Measurements from ENCODE around the gene NPAS1.

Gene NPAS1, protein sequence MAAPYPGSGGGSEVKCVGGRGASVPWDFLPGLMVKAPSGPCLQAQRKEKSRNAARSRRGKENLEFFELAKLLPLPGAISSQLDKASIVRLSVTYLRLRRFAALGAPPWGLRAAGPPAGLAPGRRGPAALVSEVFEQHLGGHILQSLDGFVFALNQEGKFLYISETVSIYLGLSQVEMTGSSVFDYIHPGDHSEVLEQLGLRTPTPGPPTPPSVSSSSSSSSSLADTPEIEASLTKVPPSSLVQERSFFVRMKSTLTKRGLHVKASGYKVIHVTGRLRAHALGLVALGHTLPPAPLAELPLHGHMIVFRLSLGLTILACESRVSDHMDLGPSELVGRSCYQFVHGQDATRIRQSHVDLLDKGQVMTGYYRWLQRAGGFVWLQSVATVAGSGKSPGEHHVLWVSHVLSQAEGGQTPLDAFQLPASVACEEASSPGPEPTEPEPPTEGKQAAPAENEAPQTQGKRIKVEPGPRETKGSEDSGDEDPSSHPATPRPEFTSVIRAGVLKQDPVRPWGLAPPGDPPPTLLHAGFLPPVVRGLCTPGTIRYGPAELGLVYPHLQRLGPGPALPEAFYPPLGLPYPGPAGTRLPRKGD

DNA sequence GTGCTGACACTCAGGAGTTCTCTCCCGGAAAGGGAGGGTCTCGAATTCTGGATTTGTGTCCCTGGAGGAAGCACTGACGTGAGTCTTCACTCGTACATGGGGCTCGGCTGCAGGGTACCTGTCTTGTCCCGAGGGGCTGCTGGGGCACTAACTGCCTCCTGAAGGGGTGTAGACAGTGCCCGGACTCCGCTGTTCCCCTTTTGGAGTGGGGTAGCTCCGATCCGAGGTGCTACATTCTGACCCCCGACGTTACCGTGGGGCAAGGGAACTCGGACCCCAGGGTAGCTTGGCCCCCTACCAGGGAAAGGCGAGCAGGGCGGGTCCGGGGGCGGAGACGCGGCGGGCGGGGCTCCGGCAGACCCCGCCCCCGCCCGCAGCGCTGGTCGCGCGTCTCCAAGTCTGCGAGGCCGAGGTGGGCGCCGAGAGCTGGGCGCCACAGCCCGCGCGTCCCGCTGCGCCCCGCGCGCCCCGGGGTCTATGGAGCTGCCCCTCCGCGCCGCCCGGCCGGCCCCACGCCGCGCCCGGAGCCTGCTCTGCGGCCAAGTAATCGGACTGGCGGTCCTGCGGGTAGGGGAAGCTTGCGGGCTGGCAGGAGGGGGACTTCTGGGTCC lies at the start of gene NPAS1:
NPAS1 (plus strand) TSS at position 407 of the 611 bp plus-strand sequence. CDS start 1,211 bp downstream, outside the sequence.
- DNase-seq (ENCODE audit: low spot score): no peak

DNA sequence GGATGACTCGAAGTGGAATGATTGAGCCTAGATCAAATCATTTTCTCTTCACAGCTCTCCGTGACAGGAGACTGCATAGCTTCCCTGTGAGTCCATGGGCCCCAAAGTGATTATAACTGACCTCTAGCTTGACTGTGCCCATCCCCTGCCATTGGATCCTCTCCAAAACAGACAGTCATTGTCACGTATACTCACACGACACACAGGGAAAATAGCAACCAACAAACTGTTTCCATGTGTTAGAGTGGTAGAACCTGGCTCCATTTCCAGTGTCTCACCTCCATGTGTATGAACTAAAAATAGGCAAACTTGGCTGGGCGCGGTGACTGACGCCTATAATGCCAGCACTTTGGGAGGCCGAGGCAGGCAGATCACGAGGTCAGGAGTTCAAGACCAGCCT lies 48.8 kb upstream of the NPAS1 start:
- DNase-seq (ENCODE audit: low spot score): no peak

DNA sequence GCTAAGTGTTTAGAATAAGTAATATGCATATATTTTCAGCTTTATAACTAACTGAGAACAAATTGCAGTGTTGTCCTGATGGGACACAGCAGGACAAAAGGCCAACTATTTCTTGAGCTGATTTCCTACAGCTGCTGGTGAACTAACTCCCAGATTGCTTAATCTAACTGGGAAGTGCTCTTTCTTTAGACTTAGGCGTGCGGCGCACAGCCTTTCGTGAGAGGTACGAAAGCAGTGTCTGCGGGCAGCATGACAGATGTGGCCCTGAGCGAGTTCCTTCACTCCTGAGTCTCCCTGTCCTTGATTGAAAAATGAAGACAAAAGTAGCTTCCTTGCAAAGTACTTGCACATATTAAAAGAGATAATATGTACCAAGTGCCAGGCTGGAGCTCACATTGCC lies 47.3 kb upstream of the NPAS1 start:
- no peak for DNase-seq (ENCODE audit: low spot score)

DNA sequence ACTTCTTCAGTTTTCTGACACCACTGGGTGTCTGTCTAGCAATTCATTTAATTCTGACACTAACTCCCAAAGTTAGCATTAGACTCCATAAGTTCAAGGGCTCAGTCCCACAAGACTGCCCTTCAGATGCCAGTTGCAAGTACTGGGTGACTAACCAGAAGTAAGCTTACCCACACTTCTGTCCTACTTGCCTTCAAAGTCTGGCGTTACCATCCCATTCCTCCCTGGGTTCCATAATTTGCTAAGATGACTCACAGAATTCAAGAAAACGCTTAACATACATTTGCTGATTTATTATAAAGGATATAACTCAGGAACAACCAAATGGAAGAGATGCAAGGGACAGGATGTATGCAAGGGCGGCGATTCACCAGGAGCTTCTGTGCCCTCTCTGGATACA lies 45.5 kb upstream of the NPAS1 start:
- DNase-seq (ENCODE audit: low spot score): no peak

DNA sequence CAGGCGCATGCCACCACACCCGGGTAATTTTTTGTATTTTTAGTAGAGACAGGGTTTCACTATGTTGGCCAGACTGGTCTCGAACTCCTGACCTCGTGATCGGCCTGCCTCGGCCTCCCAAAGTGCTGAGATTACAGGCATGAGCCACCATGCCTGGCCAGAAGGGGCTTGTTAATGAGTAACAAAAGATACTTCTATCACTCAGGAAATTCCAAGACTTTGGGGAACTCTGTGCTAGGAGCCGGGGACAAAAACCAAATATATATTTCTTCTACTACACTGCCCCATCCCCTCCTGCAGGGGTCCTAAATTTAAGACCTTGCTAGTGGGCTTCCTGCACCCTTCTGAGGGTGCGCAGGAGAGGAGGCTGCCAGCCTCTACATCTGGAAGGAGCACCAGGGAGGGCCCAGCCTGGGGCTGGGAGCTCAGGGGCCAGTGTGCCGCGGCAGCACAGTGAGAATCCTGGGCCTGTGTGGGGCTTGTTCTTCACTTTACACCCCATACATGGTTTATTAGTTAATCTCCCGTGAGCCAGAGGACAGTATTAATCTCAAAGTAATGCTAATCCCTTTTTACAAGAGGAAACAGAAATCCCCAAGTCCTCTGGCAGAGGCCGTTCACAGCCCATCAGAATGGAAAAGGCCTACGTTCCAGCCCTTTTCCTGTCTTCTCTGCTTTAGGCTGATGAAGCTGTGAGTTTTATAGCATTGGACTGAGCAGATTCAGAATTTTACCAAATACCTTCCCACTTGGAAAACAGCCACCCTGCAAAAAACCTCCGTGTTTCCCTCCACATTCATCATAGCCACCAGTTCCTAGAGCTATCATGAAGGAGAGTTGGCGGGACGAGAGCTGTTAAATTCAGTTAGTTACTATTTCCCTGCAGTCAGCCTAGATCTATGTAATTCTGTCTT lies 44.4 kb upstream of the NPAS1 start:
- DNase-seq (ENCODE audit: low spot score): no peak

DNA sequence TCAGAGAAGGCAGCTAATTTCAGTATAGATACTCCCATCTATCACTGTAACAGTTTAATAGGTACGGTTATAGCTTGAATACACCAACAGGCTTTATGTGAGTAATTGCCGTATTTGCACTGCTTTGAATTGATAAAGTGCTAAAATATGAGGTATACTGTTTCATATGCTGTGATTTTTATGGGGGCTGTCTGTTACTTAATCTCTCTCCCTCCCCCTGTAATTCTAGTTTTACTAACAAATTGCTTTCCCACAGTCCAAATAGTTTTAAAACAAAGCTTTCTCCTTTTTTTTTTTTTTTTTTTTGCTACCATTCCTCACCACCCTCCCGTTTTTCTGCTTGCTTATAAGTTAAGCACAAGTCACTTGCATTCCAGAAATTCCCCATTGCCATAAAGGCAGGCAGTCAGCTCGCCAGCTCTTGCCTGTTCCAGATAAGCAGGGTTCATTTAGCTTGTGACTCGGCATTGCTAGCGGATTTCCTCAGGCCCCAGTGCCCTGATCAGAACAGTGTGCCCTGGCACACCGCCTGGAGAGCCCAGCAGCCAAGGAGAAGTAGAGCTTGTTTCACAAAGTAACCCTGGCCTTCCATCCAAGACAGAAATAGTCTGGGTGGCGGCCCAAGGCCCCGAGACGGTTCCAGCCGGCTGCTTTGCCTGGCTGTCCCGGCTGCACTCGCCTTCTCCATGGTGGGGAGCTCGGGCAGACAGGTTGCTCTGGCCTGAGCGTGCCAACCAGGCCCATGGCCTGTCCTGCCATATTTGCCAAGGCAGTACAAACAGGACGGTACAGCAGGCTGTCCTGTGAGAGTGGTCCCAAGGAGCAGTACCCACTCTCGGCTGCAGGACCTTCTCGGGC lies 43.5 kb upstream of the NPAS1 start:
- no peak for DNase-seq (ENCODE audit: low spot score)

DNA sequence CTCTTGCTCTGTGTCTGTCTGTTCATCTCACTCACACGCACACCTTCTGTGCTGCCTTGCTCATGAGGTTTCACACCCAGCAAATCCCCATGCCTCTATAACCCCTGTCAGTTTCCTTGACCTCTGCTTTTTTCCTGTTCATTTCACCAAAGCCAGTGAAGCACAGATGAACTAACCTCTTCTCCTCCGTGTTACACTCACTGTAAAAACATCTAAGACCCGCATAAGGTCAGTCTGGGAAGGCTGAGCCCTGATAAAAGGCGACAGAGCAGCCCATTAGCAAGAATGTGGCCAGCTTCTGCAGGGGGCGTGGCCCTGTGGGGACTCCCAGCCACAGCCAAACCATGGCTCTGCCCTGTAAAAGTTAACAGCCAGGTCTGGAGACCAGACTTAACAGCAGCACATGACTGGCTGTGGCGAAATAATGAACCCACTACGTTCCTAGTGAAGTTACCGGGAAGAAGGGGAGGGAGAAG lies 42.8 kb upstream of the NPAS1 start:
- DNase-seq (ENCODE audit: low spot score): no peak

DNA sequence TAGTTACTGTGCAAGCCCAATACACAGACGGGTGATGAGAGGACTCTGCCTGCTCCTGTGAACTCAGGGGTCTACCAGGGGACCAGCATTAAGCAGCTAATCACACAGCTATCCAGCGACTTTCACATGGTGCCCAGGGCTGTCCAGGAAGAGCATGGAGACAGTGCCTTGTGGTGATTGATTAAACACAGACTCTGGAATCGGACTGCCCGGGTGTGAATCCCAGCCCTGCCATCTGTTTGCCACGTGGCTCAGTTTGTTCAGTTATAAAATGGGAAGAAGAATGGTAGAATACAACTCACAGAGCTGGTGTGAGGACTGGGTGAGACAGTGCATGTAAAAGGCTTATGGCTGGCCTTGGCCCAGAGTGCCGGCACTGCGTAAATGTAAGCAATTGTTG lies 42.1 kb upstream of the NPAS1 start:
- DNase-seq (ENCODE audit: low spot score): no peak

DNA sequence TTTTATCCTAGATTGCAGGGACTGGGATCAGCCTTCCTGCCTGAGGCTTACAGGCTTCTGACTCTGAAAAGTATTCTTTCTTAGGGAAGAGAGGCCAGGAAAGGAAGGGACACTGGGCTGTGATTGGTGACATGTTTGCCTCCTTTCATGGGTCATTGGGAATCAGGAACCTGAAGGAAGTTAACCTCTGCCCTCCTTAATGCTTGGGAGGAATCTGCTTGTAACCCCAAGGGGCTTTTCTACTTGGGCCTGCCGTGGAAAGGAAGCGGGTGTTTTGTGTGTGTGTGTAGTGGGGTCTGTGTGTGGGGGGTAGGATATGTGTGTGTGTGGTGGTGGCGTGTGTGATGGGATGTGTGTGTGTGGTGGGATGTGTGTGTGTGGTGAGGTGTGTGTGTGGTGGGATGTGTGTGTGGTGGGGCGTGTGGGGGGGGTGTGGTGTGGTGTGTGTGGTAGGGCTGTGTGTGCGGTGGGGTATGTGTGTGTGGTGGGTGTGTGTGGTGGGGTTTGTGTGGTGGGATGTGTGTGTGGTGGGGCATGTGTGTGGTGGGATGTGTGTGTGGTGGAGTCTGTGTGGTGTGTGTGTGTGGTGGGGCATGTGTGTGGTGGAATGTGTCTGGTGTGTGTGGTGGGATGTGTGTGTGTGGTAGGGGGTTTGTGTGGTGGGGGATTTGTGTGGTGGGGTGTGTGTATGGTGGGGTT lies 41.3 kb upstream of the NPAS1 start:
- no peak for DNase-seq (ENCODE audit: low spot score)

DNA sequence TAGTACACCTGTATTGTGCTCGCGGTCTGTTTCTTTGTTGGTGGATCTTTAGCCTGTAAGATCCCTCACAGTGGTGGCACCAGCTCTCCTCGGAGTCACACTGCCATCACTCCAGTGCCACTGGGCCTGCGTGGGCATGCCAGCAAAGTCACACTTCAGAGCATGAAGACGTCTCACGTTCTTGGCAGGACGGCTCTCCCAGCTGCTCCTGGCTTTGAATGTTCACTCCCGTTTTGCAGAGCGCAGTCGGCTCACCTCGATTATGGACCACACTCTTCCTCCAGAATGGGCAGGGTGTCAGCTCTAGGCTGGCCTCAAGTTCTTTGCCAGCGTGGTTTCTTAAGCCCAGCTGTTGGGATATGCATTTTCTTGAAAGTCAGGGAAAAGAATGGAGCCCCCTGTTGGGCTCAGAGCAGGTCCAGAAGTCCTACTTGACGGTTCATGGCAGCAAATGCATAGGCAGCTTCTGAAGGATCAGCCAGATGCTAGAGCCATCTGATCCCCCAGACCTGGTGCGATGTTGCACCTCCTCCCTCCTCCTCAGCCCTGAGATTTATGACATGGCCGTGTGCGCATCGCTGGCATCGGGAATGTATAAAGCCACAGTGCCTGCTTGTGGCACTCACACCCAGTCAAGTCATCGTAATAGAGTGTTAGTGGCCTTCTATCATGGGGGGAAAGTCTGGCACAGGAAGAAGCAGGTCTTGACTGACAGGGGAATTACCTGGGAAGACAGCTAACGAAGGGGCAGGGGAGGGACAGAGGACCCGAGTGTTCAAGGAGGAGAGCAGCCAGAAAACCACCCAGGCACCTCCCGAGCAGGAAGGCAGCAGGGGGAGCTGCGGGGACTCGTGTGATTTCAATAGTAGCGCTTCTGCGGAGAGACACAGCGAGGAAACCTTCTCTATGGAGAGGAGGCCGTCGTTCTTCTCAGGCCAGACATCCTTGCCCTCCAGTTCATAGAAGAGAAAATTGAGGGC lies 40.2 kb upstream of the NPAS1 start:
- no peak for DNase-seq (ENCODE audit: low spot score)

DNA sequence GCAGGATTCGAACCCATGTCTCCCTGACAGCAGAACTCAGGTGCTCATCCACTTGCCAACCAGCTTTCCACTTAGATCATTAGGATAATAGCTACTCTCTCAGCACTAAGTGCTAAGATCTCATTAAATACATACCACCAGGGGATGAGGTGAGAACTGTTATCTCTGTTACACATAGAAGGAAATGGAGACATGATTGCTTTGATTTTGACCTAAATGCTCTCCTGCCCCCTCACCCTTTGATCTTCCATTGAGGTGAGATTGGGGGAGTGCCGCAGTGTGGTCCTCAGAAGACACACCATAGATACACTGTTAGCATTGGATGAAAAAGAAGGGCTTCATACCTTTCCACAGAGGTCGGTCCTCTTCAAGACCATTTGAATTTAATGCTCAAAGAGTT lies 38.9 kb upstream of the NPAS1 start:
- DNase-seq (ENCODE audit: low spot score): no peak

DNA sequence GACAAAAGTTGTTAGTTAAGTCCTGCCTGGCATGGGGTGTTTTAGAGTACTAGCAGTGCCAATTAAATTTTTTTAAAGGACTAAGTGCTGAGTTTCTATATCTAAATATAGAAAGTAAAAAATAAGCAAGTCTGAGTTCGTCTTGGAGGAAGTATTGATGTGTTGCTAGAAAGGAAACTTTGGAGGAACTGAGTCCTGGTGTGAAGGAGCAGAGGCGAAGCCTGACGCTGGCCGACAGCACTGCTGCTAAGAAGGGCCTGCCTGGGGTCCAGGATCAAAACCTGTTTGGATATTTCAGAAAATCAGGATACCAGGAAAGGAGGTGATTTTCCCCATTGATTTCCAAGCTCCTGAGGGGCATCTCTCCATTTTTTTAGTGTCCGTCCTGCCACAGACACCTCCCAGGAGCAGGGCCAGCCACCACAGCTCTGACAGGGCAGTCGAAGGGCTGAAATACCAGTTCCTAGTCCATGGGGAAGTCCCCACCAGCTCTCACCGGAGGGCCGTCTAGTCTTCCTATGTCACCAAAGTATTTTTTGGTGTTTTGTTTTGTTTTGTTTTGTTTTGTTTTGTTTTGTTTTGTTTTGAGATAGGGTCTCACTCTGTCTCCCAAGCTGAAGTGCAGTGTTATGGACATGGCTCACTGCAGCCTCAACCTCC lies 38.2 kb upstream of the NPAS1 start:
- no peak for DNase-seq (ENCODE audit: low spot score)

DNA sequence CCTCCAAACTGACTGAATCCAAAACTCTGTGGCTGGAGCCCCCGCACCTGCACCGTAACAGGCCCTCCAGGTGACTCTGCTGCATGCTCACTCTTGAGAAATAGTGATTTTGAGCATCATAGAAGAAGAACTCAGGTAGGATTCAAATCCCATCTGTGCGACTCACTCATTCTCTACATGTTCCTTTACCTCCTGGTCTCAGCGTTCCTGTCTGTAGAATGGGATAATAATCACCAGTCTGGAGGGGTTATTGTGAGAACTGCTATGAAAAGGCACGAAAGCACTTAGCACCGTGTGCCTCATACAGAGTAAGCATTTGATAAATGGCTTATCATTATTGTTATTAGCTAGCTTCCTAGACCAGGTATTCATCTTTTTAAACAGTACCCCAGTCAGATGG lies 36.5 kb upstream of the NPAS1 start:
- DNase-seq (ENCODE audit: low spot score): no peak

DNA sequence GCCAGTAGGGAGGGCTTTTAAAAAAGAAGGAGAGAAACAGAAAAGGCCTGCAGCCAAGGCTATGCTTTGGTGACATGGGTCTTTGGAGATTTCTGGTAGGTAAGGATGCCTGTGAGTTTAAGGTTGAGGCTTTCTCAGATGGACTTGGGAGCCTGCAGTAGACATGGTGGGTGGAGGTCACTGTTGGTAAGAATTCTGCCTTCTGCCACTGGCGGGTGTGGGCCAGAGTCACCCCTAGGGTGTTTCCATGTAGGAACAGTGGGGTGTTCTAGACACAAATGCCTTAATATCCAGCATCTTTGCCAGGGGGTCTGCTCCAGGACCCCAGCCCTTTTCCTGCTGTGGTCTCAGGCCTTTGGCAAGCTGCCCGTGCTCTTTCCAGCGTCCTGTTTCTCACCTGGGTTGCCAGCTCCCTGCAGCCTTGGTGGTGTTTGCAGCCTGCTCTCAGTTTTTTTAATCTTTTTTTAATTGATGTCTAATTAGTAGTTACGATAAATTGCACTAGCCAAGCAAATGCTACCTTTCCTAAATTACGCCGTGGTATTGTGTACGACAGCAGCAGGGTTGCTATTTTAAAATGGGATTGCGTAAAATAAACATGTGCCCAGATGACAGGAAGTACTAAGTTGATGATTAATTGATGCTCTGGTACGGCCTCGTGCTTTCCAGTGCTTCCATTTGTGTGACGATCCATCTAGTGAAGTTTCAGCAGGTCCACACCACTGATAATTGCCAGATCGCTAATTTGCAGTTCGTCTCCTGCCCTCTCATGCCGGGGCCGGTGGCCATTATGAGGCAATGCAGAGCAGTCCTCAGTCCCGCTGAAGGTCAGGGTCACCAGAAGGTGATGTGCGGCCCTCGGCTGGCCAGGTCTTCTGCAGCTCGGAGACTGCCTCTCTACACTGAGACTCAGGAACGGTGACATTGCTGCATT lies 35.3 kb upstream of the NPAS1 start:
- DNase-seq (ENCODE audit: low spot score): no peak

DNA sequence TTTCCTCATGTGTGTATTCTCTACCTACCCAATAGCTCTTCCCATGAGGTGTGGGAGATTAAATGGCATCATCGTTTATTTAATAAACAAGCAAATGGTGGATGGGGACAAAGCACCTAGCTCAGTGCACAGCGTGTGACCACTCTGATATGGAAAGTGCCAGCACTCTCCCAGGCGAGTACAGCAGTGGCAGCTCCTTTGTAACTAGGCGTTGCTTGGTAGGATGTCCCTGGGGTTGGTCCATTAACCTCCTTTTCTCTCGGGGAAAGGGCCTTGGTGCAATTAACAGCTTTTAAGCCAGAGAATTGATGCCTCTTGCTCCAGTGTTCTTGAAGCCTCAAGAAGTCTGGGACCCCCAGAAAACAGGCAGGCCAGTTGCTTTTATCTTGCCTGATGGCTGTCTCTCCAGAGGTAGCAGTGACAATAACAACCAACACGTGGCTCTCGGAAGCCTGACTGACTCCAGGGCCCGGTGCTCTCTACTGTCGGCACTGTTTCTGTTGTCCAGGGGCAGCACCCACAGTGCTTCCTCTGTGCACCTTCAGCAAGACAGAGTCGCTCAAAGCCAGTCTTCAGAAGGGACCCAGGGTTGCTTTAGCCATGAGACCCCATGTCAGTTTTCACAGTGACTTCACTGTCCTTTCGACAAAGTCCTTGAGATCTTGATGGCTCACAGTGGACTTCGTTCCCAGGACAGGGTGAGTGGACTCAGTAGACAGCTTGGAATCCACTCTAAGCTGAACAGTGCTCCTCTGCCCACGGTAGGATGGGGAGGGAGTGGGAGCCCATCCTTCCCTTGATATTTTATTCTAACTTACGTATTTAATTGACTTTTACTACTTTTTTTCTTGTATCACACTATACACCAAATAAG lies 33.9 kb upstream of the NPAS1 start:
- no peak for DNase-seq (ENCODE audit: low spot score)

DNA sequence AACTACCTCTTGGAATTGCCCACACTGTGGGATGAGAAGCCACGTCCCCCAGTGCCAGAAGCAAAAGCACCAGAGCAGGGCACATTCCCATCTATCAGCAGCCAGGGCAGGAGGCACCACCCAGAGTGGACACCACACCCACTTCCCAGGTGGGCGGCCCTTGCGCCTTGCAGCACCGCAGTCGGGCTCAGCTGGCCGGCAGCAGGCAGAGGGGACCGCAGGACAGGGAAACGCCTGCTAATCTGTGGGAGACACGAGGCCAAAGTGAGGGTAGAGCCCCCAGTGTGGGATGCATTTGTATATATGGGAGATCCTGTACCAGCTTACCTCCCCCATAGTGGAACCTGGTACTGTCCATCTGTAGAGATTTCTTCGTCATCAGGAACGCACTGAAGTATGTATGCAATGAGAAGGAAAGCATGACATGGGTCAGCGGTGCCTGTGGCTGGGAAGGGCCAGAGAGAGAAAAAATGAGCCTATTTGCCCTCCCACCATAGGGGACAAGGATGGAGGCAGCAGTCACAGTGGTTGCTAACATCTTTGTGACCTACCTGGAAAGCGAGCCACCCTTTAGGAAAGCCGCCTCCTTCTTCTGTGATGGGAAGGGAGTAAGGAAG lies 30.9 kb upstream of the NPAS1 start:
- no peak for DNase-seq (ENCODE audit: low spot score)
